GM12878 (cell line): Measurements from ENCODE around the gene SPG7. TPM values are rescaled to one million over a fixed set of nuclear protein-coding genes. Genes with fewer than 3 reads are reported as not detected.
A peak's percentile ranks its signal among the peaks of the same experiment; 100 is the strongest.

Experiments
- ATAC-seq: fragments of 200-7000 bp; cut with Tn5 transposase; 3 replicates; pipeline ENCODE4 v1.9.1; 2020; ENCODE audit warnings: mild to moderate bottlenecking, moderate library complexity
- BruUV-seq: library from RNA; stranded (reverse); fragments of 400-500 nt; replicated peaks from 2 replicates; lab custom pipeline; 2021; lab: Mats Ljungman, UMichigan
- CTCF ChIA-PET: fragments of 300-600 bp; sonication (Branson Sonifier 250); formaldehyde crosslinking; extraction: SDS; loops from one replicate; lab custom pipeline; 2021; ENCODE audit warnings: inconsistent platforms; lab: Yijun Ruan, JAX
- POLR2A ChIA-PET: fragments of 350-600 bp; formaldehyde crosslinking; extraction: SDS; loops from one replicate; lab custom pipeline; 2021; ENCODE audit warnings: inconsistent platforms; lab: Charles Lee
- RAD21 ChIA-PET: fragments of 300-600 bp; sonication (Branson Sonifier 250); formaldehyde crosslinking; loops from one replicate; lab custom pipeline; 2023; ENCODE audit warnings: antibody characterized with exemption; ENCODE audit not compliant: unreplicated experiment; lab: Charles Lee
- SMC1A ChIA-PET: fragments of 300-600 bp; sonication (Branson Sonifier 250); formaldehyde crosslinking; loops from one replicate; lab custom pipeline; 2023; ENCODE audit not compliant: unreplicated experiment, uncharacterized antibody; lab: Charles Lee
- DNase-seq: peaks from one replicate; pipeline ENCODE4 v3.0.0-alpha.2; 2011; ENCODE audit warnings: low read depth, low spot score
- FAIRE-seq: peaks from 3 replicates; lab custom pipeline; 2011; peaks lifted over from hg19 to GRCh38; lab: Jason Lieb, UNC
- H2AFZ ChIP-seq: 2 replicates; pipeline ENCODE4 v1.6.0; 2011; ENCODE audit warnings: low read depth, low read length, control low read depth; ENCODE audit not compliant: control insufficient read depth
- H3K27ac ChIP-seq: 2 replicates; pipeline ENCODE4 v1.5.1; 2011; ENCODE audit warnings: control low read depth; ENCODE audit not compliant: control insufficient read depth, insufficient read depth
- H3K27me3 ChIP-seq, 2 experiments: replicated peaks in 1 of 2; 2 replicates each; pipeline versions ENCODE4 v1.6.0 to v1.6.1; 2011; ENCODE audit warnings: low read length in 1 of 2; ENCODE audit not compliant: control insufficient read depth in 2 of 2, insufficient read depth in 2 of 2
- H3K36me3 ChIP-seq, 2 experiments: 2 replicates each; pipeline ENCODE4 v1.5.1; 2011; ENCODE audit warnings: low read length in 1 of 2; ENCODE audit not compliant: control insufficient read depth in 2 of 2, insufficient read depth in 2 of 2
- H3K4me1 ChIP-seq: 2 replicates; pipeline ENCODE4 v1.6.1; 2011; ENCODE audit warnings: mild to moderate bottlenecking, low read length, moderate library complexity, mixed read lengths; ENCODE audit not compliant: control insufficient read depth, insufficient read depth
- H3K4me2 ChIP-seq: 2 replicates; pipeline ENCODE4 v1.6.0; 2011; ENCODE audit warnings: control low read depth; ENCODE audit not compliant: control insufficient read depth, insufficient read depth
- H3K4me3 ChIP-seq: fragments of 200-600 bp; sonication (generic); 2 replicates; pipeline ENCODE4 v1.5.1; 2016
- H3K79me2 ChIP-seq: 2 replicates; pipeline ENCODE4 v1.6.0; 2011; ENCODE audit warnings: low read length; ENCODE audit not compliant: control insufficient read depth, insufficient read depth
- H3K9ac ChIP-seq: 2 replicates; pipeline ENCODE4 v1.8.0; 2011; ENCODE audit warnings: low read length, control low read depth, mixed read lengths; ENCODE audit not compliant: control insufficient read depth, insufficient read depth
- H3K9me3 ChIP-seq: replicated peaks from 3 replicates; pipeline ENCODE4 v1.5.1; 2011; ENCODE audit warnings: mild to moderate bottlenecking, low read length; ENCODE audit not compliant: control insufficient read depth, insufficient read depth
- H4K20me1 ChIP-seq: 2 replicates; pipeline ENCODE4 v1.6.0; 2011; ENCODE audit not compliant: control insufficient read depth, insufficient read depth
- CHD4 ChIP-seq: fragments of 200-600 bp; sonication (generic); IDR thresholded peaks from 2 replicates; pipeline ENCODE4 v1.6.1; 2016; ENCODE audit warnings: mild to moderate bottlenecking
- CTCF ChIP-seq, 3 experiments: IDR thresholded peaks in 2 of 3; conservative IDR thresholded peaks in 1 of 3; 2 replicates each; pipeline ENCODE4 v1.5.1; 2011; ENCODE audit warnings: low read depth in 3 of 3, low read length in 3 of 3, mild to moderate bottlenecking in 3 of 3, control low read depth in 2 of 3, moderate library complexity in 2 of 3, inconsistent platforms in 1 of 3, mixed read lengths in 1 of 3; ENCODE audit not compliant: control insufficient read depth in 2 of 3, insufficient read depth in 1 of 3; ENCODE audit errors: extremely low read depth in 1 of 3
- E2F4 ChIP-seq: IDR thresholded peaks from 2 replicates; pipeline ENCODE4 v1.6.1; 2012; ENCODE audit warnings: low read depth, low read length, improper control_type of control experiment
- E2F8 ChIP-seq: fragments of 450-650 bp; IDR thresholded peaks from 2 replicates; pipeline ENCODE4 v1.6.1; 2018; ENCODE audit warnings: mild to moderate bottlenecking, low read depth, moderate library complexity; ENCODE audit not compliant: partially characterized antibody
- IKZF1 ChIP-seq: fragments of 450-650 bp; conservative IDR thresholded peaks from 2 replicates; pipeline ENCODE4 v1.6.1; 2017; ENCODE audit warnings: antibody characterized with exemption, mild to moderate bottlenecking
- MEF2B ChIP-seq: fragments of 450-650 bp; IDR thresholded peaks from 2 replicates; pipeline ENCODE4 v1.6.1; 2018; ENCODE audit warnings: mild to moderate bottlenecking, moderate library complexity; ENCODE audit not compliant: partially characterized antibody, poor library complexity, severe bottlenecking
- MTA2 ChIP-seq: fragments of 450-650 bp; IDR thresholded peaks from 2 replicates; pipeline ENCODE4 v1.6.1; 2016; ENCODE audit warnings: low read depth, mild to moderate bottlenecking, moderate library complexity
- NBN ChIP-seq: fragments of 450-650 bp; IDR thresholded peaks from 2 replicates; pipeline ENCODE4 v1.6.1; 2016
- POLR2A ChIP-seq: IDR thresholded peaks from 2 replicates; pipeline ENCODE4 v1.6.1; 2011; ENCODE audit warnings: low read depth, mild to moderate bottlenecking, low read length
- SPI1 ChIP-seq: IDR thresholded peaks from 2 replicates; pipeline ENCODE4 v1.6.1; 2011; ENCODE audit warnings: low read depth, mild to moderate bottlenecking, low read length, moderate library complexity, borderline replicate concordance; ENCODE audit not compliant: insufficient read depth
- TAF1 ChIP-seq: IDR thresholded peaks from 2 replicates; pipeline ENCODE4 v1.6.1; 2011; ENCODE audit warnings: mild to moderate bottlenecking, low read depth, low read length, borderline replicate concordance
- TCF3 ChIP-seq: IDR thresholded peaks from 2 replicates; pipeline ENCODE4 v1.6.1; 2012; ENCODE audit warnings: low read depth, mild to moderate bottlenecking, low read length, borderline replicate concordance; ENCODE audit not compliant: insufficient read depth
- TCF7 ChIP-seq: IDR thresholded peaks from 2 replicates; pipeline ENCODE4 v1.6.1; 2014; ENCODE audit warnings: antibody characterized with exemption, borderline replicate concordance
- WGBS: methylation state at CpG from one replicate; pipeline ENCODE4 v1.1.6; 2016; ENCODE audit warnings: low lambda C conversion rate; ENCODE audit not compliant: insufficient replicate concordance, insufficient coverage; ENCODE audit errors: missing lambda C conversion rate; 5-methylcytosine and 5-hydroxymethylcytosine counted together
- in situ Hi-C: fragments of 300-500 bp; cut with MboI; formaldehyde crosslinking; loops from 9 replicates; pipeline ENCODE4 v1.14.3; 2018; ENCODE audit warnings: mixed read lengths
- intact Hi-C: fragments of 100-400 bp; cut with micrococcal nuclease; formaldehyde crosslinking; loops from one replicate; pipeline ENCODE4 v1.14.2; 2022; ENCODE audit not compliant: unreplicated experiment
- polyA plus RNA-seq, 11 experiments: library from polyadenylated mRNA; depleted of rRNA in 4 of 11; unstranded in 6 of 11; stranded (reverse) in 5 of 11; fragments of >200 nt; fragmentation: Nextera tagmentation in 4 of 11; fragmentation: Illumina TruSeq in 1 of 11; extraction: Ambion mirVana in 4 of 11; extraction: Trizol in 1 of 11; gene quantifications; 1 replicate in 1 of 11; 2 replicates in 10 of 11; pipeline versions ENCODE4 v1.2.1 to v1.2.3, GENCODE V29; 2011 to 2016; ENCODE audit warnings: inconsistent platforms in 2 of 11, missing spikeins in 2 of 11, low read depth in 1 of 11
- total RNA-seq, 4 experiments: library from RNA; depleted of rRNA in 3 of 4; stranded (reverse); fragments of >200 nt in 3 of 4; fragmentation: Illumina TruSeq in 1 of 4; extraction: Trizol in 1 of 4; gene quantifications; 2 replicates each; pipeline versions ENCODE4 v1.2.1 to v1.2.3, GENCODE V29; 2013 to 2021

SPG7 gene
- total and polyA plus RNA-seq, 10 of the 15 experiments (the other 5 are each of a cell fraction or from before 2014, with no cell fraction given), result 5.9 to 75.9 (median 52.5) TPM

GRCh38 chr16:89476811-89477261 is 31.4 kb upstream of the SPG7 start (continued):
- no peak for TF ChIP-seq E2F8
- TF ChIP-seq TCF7, result no peak
- 0 out of 2 replicates have a peak, but pooled peaks have one; percentile 34 for TF ChIP-seq NBN
- TF ChIP-seq MEF2B, result peak; percentile 68
- peak; percentile 94 for TF ChIP-seq SPI1
- TF ChIP-seq MTA2, result peak; percentile 64; the same call in 1 of the 2 replicates

GRCh38 chr16:89478576-89479221 is 29.5 kb upstream of the SPG7 start:
- H3K4me1 ChIP-seq, result peaks cover 62% of the 10 kb centered on the region
- no peaks in the 10 kb centered on the region for H3K9me3 ChIP-seq
- no peak for FAIRE-seq
- H3K9ac ChIP-seq, result no peak overlapping the region; the same call in 1 of the 2 replicates
- H2AFZ ChIP-seq, result no peak overlapping the region
- CTCF ChIA-PET, result no interaction called here
- no peak for DNase-seq
- peak overlapping the region; percentile 47 for H3K27ac ChIP-seq
- peaks cover 40% of the 10 kb centered on the region for H4K20me1 ChIP-seq
- peaks cover 96% of the 10 kb centered on the region for H3K79me2 ChIP-seq
- SMC1A ChIA-PET, result interaction anchor here (0.9 kb wide), 1 partner anchor 117 kb away, joined by 3 read pairs; no protein-coding TSS in a partner anchor
- peaks cover 3 to 6% of the 10 kb centered on the region in 2 experiments; a peak in 3 of 4 replicates for H3K36me3 ChIP-seq
- in situ Hi-C loops, result no loop called here
- intact Hi-C loops, result no loop called here
- peak; percentile 3; the same call in 1 of the 3 replicates for ATAC-seq
- RAD21 ChIA-PET, result no interaction called here
- no peaks in the 10 kb centered on the region for H3K27me3 ChIP-seq
- no TSS peak for BruUV-seq
- peak overlapping the region; percentile 45 for H3K4me2 ChIP-seq
- POLR2A ChIA-PET, result no interaction called here
- WGBS, result 93% methylated on average over 14 of the region's 14 CpGs
- no peak overlapping the region for H3K4me3 ChIP-seq
- 0 out of 2 replicates have a peak, but pooled peaks have one; percentile 27 for TF ChIP-seq IKZF1
- TF ChIP-seq TCF3, result no peak
- no peak for TF ChIP-seq TAF1
- TF ChIP-seq CHD4, result no peak
- no peak for TF ChIP-seq E2F8
- TF ChIP-seq POLR2A, result peak; percentile 49
- TF ChIP-seq CTCF (IDR thresholded peaks at IDR 0.05 in 2 of 3, conservative IDR thresholded peaks at IDR 0.05 in 1 of 3; ENCODE audit: control insufficient read depth in 2 of 3, extremely low read depth in 1 of 3, insufficient read depth in 1 of 3, low read depth in 3 of 3, low read length in 3 of 3), result no peak
- TF ChIP-seq E2F4, result no peak
